NCI-H510A (cell line): ENCODE results near the gene KRTAP1-5.
A peak's percentile ranks its signal among the peaks of the same experiment; 100 is the strongest.
"Not testable (repeated sequence)": the region's sequence is repeated elsewhere in the genome, so short reads cannot be mapped to it uniquely, and the experiment has no call there.

Source experiments
- DNase-seq: peaks from one replicate; lab custom pipeline; 2025; lab: John Stamatoyannopoulos, UW

The KRTAP1-5 gene

GRCh38 chr17:41048441-41048840 lies 21.4 kb upstream of the KRTAP1-5 start:
- no peak for DNase-seq

GRCh38 chr17:41046735-41047465 lies 19.9 kb upstream of the KRTAP1-5 start, which contains the start of gene KRTAP2-1:
TSS of gene KRTAP2-1 (minus strand) at chr17:41047316. CDS start at chr17:41047267, 49 bp downstream.
- DNase-seq: not testable (repeated sequence)

- DNase-seq: no peak
Measured at GRCh38 chr17:41042953-41043352, 15.9 kb upstream of the KRTAP1-5 start.

GRCh38 chr17:41040783-41041571 lies 14.0 kb upstream of the KRTAP1-5 start, which contains the start of gene KRTAP1-1:
TSS of gene KRTAP1-1 (minus strand) at chr17:41041450. CDS start at chr17:41041397, 53 bp downstream.
- DNase-seq: peak; percentile 20

- DNase-seq: no peak
Measured at GRCh38 chr17:41037853-41038350, 10.9 kb upstream of the KRTAP1-5 start.

- peak; percentile 66 for DNase-seq
Measured at GRCh38 chr17:41034346-41034935, 7.4 kb upstream of the KRTAP1-5 start, which contains the start of gene KRTAP1-3. TSS of gene KRTAP1-3 (minus strand) at chr17:41034874. CDS start at chr17:41034821, 53 bp downstream.

DNA sequence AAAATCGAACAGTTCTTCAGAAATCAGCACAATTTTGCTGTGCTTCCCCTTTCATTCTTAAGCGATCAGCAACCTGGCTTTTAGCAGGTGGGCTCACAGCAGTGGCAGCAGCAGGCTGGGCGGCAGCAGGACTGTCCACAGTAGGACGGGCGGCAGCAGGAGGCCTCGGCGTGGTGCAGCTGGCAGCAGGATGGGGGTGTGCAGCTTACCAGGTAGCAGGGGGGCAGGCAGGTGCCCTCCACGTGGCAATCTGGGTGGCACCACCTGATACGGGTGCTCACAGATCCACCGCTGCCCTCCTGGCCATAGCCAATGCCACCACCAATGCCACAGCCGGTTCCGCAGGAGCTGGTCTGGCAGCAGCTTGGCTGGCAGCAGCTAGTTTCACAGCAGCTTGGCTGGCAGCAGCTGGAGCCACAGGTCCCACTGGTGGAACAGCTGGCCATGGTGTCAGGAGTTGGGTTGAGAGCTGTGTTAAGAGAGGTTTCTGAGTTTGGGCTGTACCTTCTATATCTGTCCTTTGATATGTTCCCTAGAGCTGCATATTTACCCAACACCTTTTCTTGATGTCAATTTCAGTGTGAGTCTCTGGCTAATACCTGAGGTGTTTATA lies 2.7 kb upstream of the KRTAP1-5 start, which contains the start of gene KRTAP1-4:
TSS of gene KRTAP1-4 (minus strand) at position 563 of the 613 bp plus-strand sequence. CDS start at position 446, 117 bp downstream.
- no peak for DNase-seq

DNA sequence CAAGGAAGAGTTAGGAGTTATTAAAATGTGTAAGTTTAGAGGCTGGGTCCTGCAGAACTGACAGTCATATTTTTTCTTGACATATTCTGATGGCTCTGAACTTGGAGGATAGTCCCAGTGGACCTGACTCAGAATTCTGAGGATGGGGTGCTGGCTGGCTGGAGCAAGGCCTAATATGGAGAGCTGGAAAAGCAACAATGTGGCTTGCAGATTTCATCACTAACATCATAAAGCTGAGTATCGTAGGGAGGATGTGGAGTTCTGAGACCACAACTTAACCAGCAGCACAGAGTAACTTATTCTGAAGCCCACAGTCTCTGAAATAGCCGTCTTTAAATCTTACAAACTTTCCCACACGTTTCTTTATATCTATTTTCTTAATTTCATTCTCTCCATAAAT lies 2.3 kb downstream of the KRTAP1-5 start:
- no peak for DNase-seq

- DNase-seq: no peak
Measured at GRCh38 chr17:41020336-41020735, 6.7 kb downstream of the KRTAP1-5 start.

- DNase-seq: no peak
Measured at GRCh38 chr17:41019415-41019814, 7.6 kb downstream of the KRTAP1-5 start.

DNA sequence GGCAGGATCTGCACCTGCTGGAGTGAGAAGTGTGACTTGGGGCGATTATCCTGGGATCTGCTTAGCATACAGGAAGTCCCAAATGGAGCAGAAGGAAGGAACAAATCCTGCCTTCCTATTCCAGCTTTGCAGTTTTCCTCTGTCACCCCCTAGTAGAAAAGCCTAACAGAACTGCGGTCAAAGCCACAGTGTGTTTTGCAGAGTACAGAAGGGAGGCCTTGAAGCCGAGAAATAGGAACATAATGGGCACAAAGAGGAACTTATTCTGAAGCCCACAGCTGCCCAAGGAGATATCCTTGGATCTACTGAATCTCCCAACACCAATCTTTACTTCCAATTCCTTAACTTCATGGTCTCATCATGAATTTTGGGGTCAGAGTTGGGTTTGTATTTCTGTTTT lies 8.5 kb downstream of the KRTAP1-5 start:
- no peak for DNase-seq

GRCh38 chr17:41016578-41017215 lies 10.3 kb downstream of the KRTAP1-5 start:
- no peak for DNase-seq

DNA sequence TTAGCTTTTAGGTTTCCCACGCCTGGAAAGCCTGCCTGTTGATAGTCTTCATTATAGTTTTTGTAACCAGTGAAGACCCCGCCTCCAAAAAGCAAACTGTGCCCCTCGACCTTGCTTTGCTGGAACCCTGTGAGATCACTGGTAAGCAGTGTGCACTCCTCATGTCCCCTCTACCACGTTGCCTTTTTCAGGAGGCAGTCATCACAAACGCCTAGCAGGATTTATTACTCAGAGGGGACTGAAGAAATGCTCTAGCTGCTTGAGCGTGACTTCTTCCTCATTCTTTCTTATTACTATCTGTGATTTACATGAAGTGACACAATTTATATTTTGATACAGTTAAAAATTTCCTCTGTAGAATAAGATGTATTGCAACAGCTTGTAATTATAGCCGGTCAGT lies 11.6 kb downstream of the KRTAP1-5 start:
- no peak for DNase-seq

DNA sequence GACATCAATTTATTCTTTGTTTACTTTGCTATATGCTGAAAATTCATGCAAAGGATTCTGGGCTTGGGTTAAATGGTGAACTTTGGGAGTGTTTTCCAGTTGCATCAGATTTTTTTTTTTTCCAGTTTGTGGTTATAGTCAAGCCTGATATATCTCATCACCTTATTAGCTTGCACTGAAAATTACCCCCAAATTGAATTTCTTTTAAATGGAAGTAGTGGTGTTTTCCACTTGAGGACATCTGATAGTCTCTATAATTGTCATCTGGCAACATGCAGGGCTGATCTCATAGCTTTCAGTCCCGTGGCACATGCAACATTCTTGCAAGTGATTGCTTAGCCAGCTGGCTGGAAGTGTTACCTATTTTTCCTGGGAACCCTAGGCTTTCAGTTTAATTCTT lies 13.4 kb downstream of the KRTAP1-5 start:
- DNase-seq: no peak

DNA sequence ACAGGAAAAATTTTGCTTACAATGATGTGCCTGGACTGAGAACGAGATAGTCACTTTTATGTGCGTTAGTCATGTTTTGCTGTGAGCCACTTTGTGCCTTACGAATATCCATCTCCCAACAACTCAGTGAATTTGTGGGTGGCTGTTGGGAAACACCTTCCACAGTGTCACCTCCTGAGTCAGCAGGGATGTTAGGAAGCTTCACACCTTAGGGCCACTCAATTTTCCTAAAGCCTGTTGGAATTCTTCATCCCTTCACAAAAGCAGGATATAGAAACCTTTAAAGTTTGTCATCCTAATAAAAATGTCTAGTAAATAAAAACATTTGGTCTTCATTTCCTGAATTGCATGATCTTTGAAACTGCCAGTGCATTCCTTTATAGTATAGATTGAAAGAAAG lies 13.8 kb downstream of the KRTAP1-5 start:
- no peak for DNase-seq

DNA sequence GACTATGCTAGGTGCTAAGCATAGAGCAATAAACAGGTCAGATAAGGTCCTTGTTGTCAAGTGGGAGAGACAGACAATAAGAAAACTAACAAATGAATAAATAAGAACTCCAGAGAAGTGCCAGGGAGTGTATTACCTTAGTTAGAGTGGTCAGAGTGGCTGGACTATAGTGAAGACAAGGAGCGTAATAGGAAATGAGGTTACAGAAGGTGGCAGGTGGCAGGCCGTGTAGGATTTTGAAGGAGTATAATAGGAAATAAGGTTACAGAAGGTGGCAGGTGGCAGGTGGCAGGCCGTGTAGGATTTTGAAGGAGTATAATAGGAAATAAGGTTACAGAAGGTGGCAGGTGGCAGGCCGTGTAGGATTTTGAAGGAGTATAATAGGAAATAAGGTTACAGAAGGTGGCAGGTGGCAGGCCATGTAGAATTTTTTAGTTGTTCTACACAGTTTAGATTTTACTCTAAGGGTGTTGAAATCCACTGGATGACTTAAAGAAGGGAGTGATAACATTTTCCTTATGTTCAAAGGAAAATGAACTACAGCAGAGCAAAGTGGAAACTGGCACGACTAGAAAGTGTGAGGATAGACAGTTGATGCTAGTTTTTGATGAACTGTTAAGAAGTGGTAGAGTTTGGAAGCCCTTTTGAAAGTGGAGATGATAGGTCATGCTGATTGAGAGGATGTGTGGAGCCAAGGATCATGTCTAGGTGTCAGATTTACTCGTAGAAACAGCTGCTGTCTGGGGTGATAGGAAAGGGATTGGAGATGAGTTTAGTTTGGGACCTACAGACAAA lies 14.5 kb downstream of the KRTAP1-5 start:
- DNase-seq: no peak

- no peak for DNase-seq
Measured at GRCh38 chr17:41010441-41010840, 16.6 kb downstream of the KRTAP1-5 start.

GRCh38 chr17:41009936-41010335 lies 17.1 kb downstream of the KRTAP1-5 start:
- no peak for DNase-seq

DNA sequence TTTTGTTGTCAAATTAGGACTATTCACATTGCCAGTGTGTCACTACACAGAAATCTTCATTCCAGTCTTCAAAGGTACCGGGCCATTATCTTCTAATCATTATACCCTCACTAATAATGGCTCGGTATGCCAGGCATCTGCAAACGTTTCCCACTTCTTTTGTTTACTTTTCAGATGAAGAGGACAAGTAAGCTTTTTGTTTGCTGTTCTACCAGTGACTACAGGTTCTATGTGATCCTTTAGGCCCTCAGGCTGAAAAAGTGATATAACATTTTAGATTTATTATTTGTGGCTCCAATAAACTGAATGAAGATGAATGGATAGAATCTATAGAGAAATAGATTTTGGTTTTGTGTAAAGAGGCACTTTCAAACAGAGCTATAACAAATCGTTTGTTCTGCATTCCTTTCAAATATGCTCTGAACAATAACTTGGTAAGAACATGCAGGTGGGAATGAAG lies 17.7 kb downstream of the KRTAP1-5 start:
- DNase-seq: peak; percentile 46

GRCh38 chr17:41008811-41009210 lies 18.2 kb downstream of the KRTAP1-5 start, which contains the start of gene KRTAP3-1:
TSS of gene KRTAP3-1 (minus strand) at chr17:41009128. CDS start at chr17:41009074, 54 bp downstream.
- DNase-seq: peak; percentile 83
